Sigmoid colon (tissue), 4 donors: ENCODE results near the gene TMPRSS6.

Experiments used
- EP300 ChIP-seq, 4 donors: sonication (generic); formaldehyde crosslinking; IDR thresholded peaks; one replicate each; pipeline ENCODE4 v1.6.1; 2017; ENCODE audit warnings: antibody characterized with exemption in 4 of 4
- TF ChIP-seq, protein P1 (sequence below), 4 experiments: fragments of 450-650 bp in 3 of 4; fragments of 200-600 bp in 1 of 4; IDR thresholded peaks; one replicate each; pipeline ENCODE4 v1.5.1; 2016 to 2019; ENCODE audit warnings: antibody characterized with exemption in 4 of 4, mild to moderate bottlenecking in 3 of 4, moderate library complexity in 2 of 4

DNA sequence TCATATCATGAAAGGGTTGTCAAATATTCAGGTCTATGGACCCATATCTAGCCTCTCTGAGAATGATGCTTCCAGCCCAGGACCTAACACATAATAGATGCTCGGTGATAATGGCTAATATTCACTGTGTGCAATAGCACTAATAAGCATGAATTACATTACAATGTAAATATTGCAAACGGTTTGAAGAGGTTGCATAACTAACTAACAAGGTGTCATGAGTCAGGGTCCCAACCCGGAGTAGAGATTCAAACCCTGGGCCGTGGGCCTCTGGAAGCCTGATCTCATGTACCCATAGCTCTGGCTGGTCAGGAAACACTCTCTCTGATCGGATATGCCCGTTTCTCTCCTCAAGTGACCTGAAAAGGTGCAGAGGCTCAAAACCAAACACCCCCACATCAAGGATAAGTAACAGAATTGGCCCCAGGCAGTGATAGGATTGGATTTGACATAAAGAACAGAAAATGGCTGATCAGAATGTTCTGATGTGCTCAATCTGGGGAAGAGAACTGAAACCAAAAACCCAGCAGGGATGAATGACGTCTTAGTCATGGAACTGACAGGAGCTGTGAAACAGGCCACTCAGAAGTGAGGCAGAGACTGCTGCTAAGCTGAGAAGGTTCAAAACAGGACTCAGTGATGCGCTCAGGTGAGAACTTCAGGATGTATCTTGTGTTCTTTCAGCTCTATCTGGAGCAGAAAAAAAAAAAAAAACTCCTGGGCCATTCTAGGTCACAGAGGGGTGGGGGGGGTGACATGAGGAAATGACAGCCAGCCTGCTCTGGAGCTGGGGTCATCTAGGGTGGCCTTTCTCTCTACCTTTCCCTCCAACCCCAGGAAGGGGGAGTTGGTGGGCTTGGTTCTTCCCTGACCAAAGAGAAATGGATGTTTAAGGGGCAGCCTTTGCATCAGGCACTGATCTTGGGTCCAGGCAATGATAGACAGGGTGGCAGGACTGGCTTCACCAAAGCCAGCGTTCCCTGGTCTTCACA is 64.6 kb downstream of the TMPRSS6 start:
- TF ChIP-seq, protein P1, sequence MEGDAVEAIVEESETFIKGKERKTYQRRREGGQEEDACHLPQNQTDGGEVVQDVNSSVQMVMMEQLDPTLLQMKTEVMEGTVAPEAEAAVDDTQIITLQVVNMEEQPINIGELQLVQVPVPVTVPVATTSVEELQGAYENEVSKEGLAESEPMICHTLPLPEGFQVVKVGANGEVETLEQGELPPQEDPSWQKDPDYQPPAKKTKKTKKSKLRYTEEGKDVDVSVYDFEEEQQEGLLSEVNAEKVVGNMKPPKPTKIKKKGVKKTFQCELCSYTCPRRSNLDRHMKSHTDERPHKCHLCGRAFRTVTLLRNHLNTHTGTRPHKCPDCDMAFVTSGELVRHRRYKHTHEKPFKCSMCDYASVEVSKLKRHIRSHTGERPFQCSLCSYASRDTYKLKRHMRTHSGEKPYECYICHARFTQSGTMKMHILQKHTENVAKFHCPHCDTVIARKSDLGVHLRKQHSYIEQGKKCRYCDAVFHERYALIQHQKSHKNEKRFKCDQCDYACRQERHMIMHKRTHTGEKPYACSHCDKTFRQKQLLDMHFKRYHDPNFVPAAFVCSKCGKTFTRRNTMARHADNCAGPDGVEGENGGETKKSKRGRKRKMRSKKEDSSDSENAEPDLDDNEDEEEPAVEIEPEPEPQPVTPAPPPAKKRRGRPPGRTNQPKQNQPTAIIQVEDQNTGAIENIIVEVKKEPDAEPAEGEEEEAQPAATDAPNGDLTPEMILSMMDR (IDR thresholded peaks at IDR 0.05) = no peak
- no peak for TF ChIP-seq EP300 (IDR thresholded peaks at IDR 0.05)
